Glomerular endothelial cell (primary cell): ENCODE results near the gene MYO1F. TPM values are rescaled to one million over a fixed set of nuclear protein-coding genes. Genes with fewer than 3 reads are reported as not detected.
"Not testable (repeated sequence)": the region's sequence is repeated elsewhere in the genome, so short reads cannot be mapped to it uniquely, and the experiment has no call there.

ENCODE experiments used
- DNase-seq: peaks from one replicate; pipeline ENCODE4 v3.0.0-alpha.2; 2011; ENCODE audit warnings: low read depth, low spot score; ENCODE audit errors: extremely low read depth
- total RNA-seq: library from RNA; depleted of rRNA; stranded (reverse); fragments of >200 nt; gene quantifications from 2 replicates; pipeline ENCODE4 v1.2.3, GENCODE V29; 2015

The MYO1F gene
- total RNA-seq, 1 donor from 2014 or later, result 0.23 TPM

DNA sequence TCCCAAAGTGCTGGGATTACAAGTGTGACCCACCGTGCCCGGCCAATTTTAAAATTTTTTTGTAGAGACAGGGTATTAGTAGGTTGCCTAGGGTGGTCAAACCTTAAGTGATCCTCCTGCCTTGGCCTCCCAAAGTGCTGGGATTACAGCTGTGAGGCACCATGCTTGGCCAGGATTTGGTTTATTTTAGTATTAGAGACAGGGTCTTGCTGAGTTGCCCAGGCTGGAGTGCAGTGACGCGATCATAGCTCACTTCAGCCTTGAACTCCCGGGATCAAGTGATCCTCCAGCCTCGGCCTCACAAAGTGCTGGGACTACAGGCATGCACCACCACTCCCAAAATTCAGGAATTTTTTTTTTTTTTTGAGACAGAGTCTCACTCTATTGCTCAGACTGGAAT lies 57.9 kb downstream of the MYO1F start:
- DNase-seq, result no peak

DNA sequence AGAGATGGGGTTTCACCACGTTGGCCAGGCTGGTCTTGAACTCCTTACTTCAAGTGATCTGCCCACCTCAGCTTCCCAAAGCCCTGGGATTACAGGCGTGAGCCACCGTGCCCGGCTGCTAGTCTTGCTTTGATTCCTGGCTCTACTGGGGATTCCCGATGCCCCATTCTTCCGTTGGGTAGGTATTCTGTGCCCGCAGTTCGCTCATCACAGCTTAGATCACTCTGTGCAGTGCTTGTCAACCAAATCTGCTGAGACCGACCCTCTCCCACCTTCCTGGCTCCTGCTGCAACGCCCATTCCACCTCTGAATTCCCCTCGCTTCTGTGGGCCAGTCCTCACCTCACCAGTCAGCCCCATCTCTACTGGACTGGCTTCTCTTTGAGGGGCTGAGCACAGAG lies 58.7 kb downstream of the MYO1F start:
- DNase-seq, result no peak

DNA sequence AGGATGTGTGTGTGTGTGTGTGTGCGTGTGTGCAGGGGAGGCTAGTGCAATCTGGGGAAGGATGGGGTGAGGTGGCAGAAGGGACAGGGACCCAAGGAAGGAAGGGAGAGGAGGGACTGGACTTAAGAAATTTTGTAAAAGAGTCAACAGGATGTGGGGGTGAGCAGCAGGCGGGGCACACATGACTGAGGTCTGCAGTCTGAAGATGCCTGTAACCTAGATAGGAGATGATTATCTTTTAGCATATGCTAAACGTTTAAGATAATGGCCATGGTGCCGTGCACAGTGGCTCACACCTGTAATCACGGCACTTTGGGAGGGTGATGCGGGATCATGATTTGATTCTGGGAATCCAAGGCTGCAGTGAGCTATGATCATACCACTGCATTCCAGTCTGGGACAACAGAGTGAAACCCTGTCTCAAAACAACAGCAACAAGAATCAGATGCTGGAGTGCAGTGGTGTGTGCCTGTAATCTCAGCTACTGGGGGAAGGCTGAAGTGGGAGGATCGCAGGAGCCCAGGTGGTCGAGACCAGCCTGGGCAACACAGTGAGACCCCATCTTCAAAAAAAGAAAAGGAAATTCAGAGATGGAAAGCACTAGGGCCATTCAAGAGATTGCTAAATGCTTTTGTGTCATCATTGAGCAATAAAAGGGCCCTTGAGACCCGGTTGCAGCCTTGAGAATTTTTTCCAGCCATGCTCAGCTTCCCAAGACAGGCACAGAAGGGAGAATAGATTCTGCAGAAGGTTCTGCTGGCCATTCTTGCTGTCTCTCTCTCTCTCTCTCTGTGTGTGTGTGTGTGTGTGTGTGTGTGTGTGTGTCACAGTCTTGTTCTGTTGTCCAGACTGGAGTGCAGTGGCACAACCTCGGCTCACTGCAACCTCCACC lies 59.4 kb downstream of the MYO1F start:
- no peak for DNase-seq

DNA sequence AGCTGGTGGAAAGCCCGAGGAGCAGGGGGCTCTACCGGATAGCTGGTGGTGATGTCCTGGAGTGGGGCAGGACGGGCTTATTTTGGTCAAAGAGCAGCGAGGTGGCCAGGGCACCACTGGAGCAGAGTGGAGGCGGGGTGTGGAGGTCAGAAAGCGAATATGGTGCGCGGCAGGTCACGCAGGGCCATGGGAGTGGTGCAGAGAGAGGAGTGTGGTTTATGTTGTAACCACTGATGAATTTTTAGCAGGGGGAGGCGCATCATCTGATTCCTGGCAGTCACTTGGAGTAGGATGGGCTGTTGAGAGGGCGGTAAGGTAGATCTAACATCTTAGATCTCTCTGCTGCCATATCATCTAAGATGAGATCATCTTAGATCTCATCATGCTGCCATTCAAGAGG lies 61.9 kb downstream of the MYO1F start:
- DNase-seq, result no peak

DNA sequence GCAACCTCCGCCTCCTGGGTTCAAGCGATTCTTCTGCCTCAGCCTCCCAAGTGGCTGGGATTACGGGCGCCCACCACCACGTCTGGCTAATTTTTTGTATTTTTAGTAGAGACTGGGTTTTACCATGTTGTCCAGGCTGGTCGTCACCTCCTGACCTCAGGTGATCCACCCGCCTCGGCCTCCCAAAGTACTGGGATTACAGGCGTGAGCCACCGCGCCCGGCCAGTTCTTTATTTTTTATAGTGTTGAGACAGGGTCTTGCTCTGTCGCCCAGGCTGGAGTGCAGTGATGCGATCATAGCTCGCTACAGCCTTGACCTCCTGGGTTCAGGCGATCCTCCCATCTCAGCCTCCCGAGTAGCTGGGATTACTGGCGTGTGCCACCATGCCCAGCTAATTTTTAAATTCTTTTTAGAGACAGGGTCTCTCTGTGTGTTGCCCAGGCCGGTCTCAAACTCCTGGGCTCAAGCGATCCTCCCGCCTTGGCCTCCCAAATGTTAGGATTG lies 62.7 kb downstream of the MYO1F start:
- not testable (repeated sequence) for DNase-seq

DNA sequence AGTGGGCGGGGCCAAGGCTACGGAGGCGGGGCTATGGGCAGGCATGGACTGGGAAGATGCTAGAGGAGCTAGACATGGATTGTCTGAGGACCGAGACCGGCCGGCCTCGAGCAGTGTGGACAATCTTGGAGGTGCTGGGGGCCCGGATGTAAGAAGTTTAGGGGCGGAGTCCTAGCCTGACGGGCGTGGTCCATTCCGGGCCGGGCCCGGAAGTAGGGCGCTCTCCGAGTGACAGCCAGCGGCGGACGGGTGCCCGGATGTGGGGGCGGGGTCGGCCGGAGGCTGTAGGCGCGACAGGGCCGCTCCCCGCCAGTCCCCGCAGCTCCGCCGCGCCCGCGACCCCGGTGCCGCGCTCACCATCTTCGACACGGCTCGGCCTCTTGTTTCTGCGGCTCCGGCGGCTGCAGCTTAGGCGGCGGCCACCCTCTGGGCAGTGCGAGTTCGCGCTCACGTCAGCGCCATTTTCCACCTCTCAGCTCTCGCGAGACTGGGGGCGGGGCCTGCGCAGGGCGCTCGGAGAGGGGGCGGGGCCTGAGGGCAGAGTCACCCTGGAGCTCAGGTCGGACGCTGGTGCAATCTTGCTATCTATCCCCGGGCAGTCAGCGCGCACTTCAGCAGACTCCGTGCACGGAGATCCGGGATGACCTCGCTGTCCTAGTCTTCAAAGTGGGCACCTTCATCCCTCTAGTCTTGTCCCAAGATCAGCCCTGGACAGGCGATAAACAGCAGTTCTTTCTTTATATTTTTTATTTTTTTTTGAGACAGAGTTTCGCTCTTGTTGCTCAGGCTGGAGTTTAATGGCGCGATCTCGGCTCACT lies 63.3 kb downstream of the MYO1F start, which contains the start of gene ZNF414:
Gene ZNF414 (minus strand): TSS at position 481 of the 818 bp plus-strand sequence. CDS start 121 bp downstream, at position 360.
- peak; percentile 37 for DNase-seq

DNA sequence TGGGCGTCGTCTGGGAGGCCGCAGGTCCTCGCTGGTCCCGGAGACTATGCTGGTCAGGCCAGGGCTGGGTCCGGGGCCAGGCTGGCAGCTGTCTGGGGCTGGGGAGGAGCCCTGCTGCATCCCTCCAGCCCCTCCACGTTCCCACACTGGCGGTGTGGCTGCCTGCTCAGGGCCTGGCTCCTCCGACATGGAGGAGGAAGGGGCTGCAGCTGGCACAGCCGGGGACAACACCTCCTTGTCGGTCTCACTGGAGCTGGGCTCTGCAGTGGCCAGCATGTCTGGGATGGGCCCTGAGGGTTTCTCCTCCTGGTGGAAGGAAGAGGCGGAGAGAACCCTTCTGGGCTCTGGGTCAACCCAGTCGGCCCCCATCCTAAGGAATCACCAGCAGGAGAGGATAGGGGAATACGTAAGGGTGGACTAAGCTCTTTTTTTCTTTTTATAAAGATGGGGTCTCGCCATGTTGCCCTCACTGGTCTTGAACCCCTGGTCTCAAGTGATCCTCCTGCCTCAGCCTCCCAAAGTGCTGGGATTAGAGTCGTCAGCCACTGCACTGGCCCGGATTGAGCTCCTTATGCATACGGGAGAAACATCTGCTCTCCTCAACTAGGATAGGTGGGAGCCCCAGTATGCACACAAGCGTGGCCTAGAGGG lies 64.1 kb downstream of the MYO1F start:
- no peak for DNase-seq

DNA sequence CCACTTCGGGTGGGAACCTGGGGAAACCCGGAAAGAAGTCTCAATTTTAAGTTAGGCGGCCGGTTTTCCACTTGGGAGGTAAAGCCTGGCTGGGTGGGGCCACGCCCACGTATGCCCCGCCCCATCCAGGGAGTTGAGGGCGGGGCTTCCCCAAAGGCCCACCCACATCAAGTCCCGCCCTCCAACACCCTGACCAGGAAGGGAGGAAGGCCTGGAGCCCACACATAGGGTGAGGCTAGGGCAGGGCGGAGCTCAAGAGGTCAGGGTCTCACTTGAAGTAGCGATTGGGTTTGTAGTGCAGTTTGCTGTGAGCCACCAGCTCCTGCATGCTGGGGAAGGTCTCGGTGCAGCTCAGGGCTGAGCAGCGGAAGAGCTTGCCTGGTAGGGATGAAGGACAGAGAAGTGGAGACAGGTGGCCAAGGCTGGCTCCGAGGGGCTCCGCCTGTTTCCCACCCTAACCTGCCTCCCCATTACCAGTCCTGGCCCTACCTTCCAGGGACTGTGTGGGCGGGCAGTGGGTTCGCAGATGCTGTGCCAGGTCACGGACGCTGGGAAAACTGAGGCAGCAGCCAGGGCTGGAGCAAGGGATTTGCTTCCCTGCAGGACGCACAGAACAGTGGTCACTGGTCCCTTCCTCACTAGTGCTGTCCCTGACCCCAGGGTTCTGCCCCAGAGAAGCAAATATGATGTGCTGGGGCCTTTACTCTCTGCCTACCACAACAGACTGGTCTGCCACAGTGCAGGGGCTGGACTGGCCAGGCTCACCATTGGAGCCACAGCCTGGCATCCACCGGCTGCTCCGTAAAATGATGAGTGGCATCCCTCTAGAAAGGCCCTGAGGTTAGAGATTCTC lies 64.9 kb downstream of the MYO1F start:
- DNase-seq, result no peak

DNA sequence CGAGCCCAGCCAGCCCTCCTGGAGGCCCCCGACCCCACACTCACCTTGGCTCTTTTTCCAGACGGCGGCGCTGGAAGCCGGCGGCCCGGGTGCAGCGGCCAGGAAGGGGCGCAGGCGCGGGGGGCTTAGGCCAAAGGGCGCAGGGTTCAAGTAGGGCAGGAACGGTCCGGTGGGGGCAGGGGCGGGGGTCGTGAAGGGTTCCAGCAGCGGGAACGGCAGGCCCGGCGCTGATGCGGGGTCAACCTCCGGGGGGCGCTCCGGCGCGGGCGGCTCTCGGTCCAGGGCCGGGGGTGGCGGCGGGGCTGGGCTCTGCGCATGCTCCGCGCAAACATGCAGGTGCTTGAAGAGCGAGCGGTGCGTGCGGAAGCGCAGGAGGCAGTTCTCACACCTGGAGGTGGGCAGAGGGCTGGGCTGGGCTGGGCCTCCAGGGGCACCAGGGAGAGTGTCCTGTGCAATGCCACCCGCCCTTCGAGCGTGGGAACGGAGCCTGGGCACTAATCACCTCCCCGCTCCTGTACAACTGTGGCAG lies 65.6 kb downstream of the MYO1F start:
- DNase-seq, result no peak

DNA sequence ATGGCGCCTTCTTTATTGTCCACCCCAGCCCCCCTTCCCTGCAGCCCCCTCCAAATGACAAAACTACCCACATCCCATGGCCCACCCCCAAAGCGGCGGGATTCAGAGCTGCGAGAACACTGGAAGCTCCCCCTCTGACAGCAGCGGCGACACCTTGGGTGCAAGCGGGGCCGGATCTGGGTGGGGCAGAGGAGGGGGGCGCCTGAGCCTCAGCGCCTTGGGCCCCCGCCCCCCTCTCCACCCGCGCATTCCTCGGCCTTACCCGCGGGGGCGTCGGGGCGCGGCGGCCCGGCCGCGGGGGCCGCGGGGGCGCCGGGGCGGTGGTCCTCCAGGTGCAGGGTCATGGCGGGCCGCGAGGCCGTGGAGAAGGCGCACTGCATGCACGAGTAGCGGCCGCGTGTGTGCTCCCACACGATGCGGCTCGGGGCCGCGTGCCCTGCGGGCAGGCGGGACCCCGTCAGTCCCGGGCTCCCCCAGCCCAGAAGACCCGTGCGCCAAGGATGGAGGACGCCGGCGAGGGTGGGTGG lies 66.6 kb downstream of the MYO1F start:
- DNase-seq, result no peak

DNA sequence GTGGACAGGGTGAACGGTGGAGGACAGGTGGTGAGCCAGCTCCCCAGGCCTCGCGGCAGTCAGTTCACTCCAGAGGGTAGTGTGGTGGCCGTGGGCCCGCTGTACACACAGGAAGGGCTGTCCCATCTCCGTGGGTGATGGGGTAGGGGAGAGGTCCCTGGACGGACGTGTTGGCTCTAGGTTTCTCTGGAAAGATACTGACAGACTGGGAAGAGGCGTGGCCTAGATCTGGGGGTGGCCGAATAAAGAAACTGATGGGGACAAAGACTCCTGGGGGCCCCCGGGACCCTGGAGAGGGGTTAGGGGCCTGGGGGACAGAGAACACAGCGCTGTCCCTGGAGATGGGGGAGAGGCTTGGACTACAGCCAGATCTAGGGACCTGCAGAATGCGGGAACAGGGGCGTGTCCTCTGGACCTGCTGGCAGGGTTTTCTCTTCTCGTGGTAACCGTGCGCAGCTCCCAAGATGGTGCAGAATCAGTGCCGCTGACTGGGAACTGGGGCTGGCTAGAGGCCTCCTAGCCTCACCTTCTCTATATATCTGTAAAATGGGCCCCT lies 70.8 kb downstream of the MYO1F start:
- no peak for DNase-seq

DNA sequence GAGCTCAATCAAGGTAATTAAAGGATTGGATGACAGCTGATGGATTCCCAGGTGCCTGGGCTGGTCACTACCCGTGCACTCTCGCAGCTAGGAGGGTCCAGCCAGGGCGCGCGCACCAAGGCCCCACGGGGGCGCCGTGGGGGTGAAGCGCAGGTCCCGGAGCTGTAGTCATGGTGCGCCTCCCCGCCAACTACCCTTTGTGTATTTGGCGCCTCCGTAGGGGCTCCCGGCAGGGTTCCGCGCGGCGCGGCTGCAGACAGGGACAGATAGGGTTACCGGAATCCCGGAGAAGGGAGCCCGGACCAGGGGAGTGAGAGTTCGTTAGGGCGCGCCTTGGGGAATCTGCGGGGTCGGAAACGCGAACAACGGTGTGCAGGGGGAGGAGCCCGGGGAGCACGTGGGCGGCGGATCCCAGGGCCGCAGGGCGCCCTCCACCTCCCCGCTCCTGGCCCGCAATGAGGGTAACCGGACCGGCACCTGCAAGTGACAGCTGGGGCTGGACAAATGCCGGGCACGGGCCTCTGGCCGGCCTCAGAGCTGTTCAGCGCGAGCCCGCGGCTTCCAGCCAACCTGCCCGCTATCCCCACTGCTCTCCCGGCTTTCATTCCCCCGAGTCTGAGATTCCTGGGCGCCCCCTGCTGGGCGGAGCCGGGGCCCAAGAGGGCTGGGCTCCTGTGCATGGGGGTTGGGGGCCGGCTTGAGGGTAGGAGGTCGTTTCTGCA lies 71.4 kb downstream of the MYO1F start:
- peak; percentile 9 for DNase-seq

DNA sequence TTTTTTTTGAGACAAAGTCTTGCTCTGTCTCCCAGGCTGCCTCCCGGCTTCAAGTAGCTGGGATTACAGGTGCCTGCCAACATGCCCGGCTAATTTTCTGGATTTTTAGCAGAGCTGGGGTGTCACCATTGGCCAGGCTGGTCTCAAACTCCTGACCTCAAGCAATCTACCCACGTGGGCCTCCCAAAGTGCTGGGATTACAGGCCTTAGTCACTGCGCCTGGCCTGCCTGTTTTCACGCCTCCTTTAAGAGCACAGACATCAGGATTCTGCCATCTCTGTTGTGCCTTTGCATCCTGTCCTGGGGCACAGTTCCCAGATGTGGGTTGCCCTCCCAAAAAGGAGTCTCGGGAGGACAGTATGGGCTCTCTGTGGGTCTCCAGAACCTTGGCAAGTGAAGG lies 72.3 kb downstream of the MYO1F start:
- no peak for DNase-seq

DNA sequence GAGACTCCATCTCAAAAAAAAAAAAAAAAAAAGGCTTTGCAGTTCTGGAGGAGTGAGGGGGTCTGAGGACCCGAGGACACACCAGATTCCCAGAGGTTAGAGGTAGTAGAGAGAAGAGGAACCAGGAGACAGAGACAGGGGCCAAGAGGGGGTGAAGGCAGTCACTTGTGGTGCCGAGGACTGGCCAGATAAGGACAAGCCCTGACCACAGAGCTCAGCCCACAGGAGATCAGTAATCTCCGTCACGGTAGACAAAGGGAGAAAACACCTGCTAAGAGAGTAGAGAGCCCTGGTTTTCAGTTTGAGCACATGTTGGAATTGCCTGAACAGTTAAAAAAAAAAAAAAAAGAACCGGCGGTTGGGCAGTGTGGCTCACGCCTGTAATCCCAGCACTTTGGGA lies 73.1 kb downstream of the MYO1F start:
- DNase-seq, result no peak

DNA sequence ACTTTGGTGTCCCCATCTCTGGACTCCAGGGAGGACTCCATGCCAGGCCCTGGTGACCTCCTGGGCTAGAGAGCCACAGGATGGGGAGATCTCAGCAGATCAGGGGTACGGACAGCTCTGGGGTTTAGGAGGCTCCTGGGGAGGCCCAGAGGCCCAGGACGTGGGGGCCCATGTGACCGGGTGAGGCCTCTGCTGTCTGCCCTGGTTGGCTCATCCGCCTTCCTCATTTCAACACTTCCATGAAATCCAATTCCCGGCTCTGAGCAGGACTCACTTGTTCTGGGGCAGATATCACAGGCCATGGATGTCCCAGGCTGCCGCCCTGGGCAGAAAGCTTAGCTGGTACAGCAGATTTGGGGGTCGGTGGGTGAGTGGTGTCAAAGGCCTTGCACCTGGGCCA lies 73.7 kb downstream of the MYO1F start:
- no peak for DNase-seq

DNA sequence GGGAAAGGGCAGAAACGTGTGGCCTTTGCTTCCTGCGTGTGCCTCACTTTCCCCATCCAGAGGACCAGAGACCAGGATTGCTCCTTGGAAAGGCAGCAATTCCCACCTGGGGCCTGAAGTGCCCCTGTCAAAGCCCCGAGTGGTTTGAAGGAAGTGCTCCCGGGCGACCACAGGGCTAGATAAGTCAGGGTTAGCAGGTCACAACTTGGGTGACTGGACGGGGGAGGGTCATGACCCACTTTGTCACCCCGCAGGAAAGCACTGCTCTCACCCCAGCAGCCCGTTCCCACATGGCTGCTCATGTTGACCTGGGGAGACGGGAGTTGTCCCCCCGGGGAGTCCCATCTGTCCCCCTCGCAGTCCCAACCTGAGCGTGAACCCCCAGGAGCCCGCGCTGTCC lies 75.3 kb downstream of the MYO1F start:
- DNase-seq, result no peak

DNA sequence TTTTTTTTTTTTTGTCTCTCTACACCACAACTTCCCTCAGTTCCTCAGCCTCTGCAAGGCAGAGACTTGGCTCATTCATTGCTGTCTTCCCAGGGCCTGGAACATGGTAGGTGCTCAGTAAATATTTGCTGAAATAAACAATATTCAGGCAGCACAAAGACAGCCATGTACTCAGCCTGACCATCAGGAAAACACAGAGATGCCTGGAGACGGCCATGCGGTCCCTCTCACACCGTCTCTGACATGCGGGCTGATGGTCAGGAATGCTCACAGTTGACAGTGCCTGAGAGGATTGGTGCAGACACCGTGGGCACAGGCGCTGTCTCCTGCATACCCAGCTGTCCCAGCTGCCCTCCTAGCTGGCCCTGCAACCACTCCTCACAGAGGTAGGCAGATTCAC lies 75.7 kb downstream of the MYO1F start:
- no peak for DNase-seq

DNA sequence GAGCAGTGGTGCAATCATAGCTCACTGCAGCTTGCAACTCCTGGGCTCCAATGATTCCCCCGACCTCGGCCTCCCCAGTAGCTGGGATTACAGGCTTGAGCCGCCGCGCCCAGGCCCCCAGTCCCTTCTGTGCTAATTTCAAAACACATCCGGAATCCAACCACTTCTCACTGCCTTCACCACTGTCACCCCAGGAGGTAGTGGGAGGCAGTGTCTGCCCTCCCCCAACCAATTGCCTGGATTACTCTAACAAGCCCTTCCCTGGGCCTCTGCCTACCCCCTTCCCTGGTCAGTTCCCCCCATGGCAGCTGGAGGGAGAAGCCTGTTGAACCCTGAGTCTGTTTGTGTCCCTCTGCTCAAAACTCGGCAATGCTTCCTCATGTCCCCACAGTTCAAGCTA lies 77.1 kb downstream of the MYO1F start:
- no peak for DNase-seq
